Activated CD4-positive, alpha-beta T cell treated with anti-CD3 and anti-CD28 coated beads, Interleukin-10, Interleukin-2, amounts not matched to agents 100 ng/mL and 50 ng/mL, durations not matched to agents 16 hours and 8 hours (primary cell): ENCODE measurements around the gene FBLN2.

ENCODE experiments used
- DNase-seq: peaks from one replicate; pipeline ENCODE4 v3.0.0-alpha.2; 2020

The FBLN2 gene

GRCh38 chr3:13628432-13628831 lies 79.5 kb downstream of the FBLN2 start:
- DNase-seq = no peak

- no peak for DNase-seq
Observed at GRCh38 chr3:13628841-13629551, 80.1 kb downstream of the FBLN2 start.

GRCh38 chr3:13629644-13630043 lies 80.7 kb downstream of the FBLN2 start:
- DNase-seq = no peak

GRCh38 chr3:13631256-13631655 lies 82.3 kb downstream of the FBLN2 start:
- no peak for DNase-seq

- DNase-seq = no peak
Observed at GRCh38 chr3:13633176-13633575, 84.3 kb downstream of the FBLN2 start.

GRCh38 chr3:13634151-13634550 lies 85.2 kb downstream of the FBLN2 start:
- DNase-seq = no peak

GRCh38 chr3:13634615-13635014 lies 85.7 kb downstream of the FBLN2 start:
- DNase-seq = no peak

- DNase-seq = no peak
Observed at GRCh38 chr3:13636186-13636585, 87.3 kb downstream of the FBLN2 start.

- no peak for DNase-seq
Observed at GRCh38 chr3:13636874-13637273, 87.9 kb downstream of the FBLN2 start.

- no peak for DNase-seq
Observed at GRCh38 chr3:13637311-13637891, 88.5 kb downstream of the FBLN2 start.

- no peak for DNase-seq
Observed at GRCh38 chr3:13637953-13638352, 89.0 kb downstream of the FBLN2 start.

- DNase-seq = no peak
Observed at GRCh38 chr3:13638927-13639326, 90.0 kb downstream of the FBLN2 start.

- DNase-seq = no peak
Observed at GRCh38 chr3:13642597-13642996, 93.7 kb downstream of the FBLN2 start.

- DNase-seq = no peak
Observed at GRCh38 chr3:13644341-13645117, 95.6 kb downstream of the FBLN2 start.

GRCh38 chr3:13645801-13646637 lies 97.1 kb downstream of the FBLN2 start:
- no peak for DNase-seq

GRCh38 chr3:13647298-13648059 lies 98.6 kb downstream of the FBLN2 start:
- DNase-seq = no peak

- peak; percentile 78 for DNase-seq
Observed at GRCh38 chr3:13648060-13649001, 99.4 kb downstream of the FBLN2 start.

- DNase-seq = peak; percentile 75
Observed at GRCh38 chr3:13650210-13651056, 101.5 kb downstream of the FBLN2 start.

GRCh38 chr3:13651057-13651400 lies 102.1 kb downstream of the FBLN2 start:
- DNase-seq = no peak

- DNase-seq = no peak
Observed at GRCh38 chr3:13651775-13652428, 103.0 kb downstream of the FBLN2 start.
